ENCODE results near the gene DHPS.
"Not testable (repeated sequence)": the region's sequence is repeated elsewhere in the genome, so short reads cannot be mapped to it uniquely, and the experiment has no call there.

Gene DHPS

DNA sequence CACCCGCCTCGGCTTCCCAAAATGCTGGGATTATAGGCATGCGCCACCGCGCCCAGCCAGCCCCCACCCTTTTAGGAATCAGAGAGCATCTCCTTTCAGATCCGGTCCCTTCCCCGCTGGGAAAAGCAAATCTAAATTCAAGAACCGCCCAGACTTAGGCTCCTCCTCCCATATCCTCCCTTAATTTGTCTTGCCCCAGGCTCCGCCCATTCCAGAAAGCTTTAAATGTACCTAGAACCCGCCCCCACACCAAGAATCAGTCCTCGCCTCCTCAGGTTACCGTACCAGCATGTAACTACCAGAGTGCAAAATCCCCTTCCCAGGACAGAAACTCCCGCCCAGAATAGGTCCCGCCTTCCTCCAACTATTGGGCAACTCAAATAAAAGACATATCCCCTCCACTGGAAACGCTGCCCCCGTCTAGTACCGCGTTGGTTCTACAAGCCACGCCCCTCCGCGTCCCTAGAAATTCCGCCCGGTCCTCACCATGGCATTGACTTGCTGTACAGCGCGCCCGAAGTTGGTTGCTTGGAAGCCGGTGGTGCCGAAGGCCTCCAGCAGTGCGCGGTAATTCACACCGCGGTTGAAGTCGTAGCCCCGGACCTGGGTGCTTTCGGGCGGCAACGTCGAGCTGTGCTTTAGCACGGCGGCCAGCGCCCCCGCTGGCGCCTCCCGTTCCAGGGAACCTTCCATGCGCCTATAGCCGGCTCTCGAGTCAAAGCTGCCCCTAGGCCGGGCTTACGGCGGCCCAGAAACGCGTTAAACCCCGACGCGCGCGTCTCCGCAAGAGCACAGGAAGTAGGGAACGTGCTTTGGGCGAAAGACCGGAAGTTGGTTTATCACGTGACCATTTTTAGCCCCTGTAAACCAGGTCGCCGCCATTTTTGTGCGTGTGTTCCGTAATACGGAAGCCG lies at the start of gene DHPS:
Gene DHPS (minus strand): TSS at position 807 of the 914 bp plus-strand sequence. CDS start 114 bp downstream, at position 693.
- DNase-seq (ENCODE audit: low read depth in 3 of 3, low spot score in 1 of 3) = peak; percentile 74 to 81 (median 76)

DNA sequence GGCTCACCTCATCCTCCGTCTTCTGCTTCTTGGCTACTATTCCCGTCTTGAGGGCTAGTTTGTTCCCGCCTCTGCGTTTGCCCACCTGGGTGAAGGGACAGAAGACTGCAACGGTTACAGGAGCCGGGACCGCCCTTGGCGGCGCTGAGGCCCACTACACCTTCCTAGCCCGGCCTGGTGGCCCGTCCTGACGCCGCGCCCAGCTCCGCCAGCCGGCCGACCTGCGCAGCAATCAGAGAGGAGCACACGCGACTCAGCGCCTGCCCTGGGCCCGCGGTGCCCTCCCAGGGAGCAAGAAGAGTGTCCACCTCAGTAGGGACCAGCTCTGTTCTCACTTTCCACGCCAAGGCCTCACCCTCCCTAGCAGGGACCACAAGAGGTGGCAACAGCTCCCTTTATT lies 49.7 kb upstream of the DHPS start:
- no peak for DNase-seq (ENCODE audit: low read depth in 3 of 3, low spot score in 1 of 3)

DNA sequence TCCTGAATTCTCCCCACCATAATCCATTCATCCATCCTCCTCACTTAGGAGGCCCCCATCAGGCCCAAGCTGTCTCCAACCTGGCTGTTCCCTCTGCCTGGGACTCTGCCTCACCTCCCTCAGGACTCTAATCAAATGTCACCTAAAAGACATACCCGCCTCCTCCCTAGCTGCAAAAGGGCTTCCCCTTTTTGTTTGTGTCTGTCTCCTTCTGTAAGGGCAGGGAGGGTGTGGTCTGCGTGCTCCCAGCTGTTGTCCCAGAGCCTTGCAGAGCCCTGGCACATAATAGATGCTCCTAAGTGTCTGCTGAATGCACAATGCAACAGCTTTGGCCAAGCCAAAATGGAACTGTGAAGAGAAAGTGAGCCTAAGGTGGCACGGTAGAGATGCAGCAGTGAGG lies 48.4 kb upstream of the DHPS start:
- no peak for DNase-seq (ENCODE audit: low read depth in 3 of 3, low spot score in 1 of 3)

DNA sequence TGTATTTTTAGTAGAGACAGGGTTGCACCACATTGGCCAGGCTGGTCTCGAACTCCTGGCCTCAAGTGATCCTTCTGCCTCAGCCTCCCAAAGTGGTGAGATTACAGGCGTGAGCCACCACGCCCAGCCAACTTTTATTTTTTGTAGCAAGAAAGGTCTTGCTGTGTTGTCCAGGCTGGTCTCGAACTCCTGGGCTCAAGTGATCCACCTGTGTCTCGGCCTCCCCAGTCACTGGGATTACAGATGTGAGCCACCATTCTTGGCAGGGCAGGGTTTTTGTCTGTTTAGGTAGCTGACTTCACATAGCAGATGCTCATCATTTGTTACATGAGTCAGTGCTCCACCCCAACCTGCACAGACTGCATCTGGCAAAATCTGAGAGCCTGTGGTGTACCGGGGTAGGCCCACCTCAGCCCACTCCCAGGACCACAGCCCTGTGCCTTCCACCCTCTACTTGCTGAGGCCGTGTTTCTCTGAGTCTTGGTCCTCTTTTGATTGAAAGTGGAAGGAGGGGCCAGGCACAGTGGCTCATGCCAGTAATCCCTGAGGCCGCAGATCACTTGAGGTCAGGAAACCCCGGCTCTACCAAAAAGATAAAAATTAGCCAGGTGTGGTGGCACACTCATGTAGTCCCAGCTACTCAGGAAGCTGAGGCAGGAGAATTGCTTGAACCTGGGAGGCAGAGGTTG lies 46.2 kb upstream of the DHPS start:
- DNase-seq (ENCODE audit: low read depth in 3 of 3, low spot score in 1 of 3) = no peak

DNA sequence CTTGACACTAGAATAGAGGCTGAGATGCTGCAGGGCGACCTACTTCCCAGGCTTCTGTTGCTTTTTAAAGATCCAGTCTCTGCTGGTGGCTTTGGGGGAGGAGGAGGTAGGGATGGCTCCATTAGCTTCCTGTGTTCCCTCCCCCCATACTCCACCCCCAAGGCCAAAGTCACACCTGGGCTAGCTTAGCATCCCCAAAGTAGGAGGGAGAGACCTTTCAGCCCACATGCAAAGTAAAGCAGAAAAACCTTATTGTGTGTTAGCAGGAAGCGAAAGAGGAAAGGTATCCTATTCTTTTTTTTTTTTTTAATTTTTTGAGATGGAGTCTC lies 45.3 kb upstream of the DHPS start:
- DNase-seq (ENCODE audit: low read depth in 3 of 3, low spot score in 1 of 3) = no peak

DNA sequence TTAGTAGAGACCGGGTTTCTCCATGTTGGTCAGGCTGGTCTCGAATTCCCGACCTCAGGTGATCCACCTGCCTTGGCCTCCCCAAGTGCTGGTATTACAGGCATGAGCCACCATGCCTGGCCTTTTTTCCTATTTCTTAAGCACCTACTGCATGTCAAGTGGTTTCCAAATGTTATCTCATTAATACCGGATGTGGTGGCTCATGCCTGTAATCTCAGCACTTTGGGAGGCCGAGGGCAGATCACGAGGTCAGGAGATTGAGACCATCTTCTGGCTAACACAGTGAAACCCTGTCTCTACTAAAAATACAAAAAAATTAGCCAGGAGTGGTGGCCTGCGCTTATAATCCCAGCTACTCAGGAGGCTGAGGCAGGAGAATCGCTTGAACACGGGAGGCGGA lies 43.9 kb upstream of the DHPS start:
- DNase-seq (ENCODE audit: low read depth in 3 of 3, low spot score in 1 of 3) = not testable (repeated sequence)

DNA sequence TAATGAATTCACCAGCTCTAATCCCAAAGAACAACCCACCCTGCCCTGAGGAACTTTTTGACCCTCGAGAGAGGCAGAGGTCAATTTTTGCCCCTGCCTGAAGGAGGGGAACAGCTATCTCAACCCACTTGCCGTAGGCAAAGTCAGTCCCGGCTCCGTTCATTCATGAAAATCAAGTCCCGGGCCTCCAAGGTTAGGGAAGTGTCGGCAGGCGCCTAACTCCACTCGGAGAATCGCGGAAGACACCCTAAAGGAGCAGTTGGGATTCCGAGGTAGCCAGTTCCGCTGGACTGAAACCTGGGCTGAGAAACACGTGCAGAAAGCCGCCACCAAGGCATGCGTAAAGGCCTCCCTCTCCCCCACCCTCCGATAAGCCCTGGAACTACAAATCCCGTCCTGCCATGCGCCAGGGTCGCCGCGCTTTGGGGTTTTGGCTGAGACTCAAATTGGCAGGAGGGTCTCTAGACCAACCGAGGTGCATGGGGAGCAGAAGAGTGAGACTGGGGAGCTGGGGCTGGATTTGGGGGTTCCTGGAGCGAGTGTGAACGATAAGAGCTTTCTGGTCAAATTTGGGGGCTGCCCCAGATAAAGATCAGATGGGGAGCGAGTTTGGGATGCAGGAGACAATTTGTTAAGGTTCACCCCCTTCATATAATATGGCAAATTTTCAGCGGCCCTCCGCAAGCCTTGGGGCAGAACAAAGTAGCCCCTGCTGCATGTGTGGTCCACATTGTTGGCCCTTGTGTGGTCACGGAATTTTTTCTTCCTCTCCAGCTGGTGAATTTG lies 42.2 kb upstream of the DHPS start, which contains the start of gene TNPO2:
Gene TNPO2 (minus strand): TSS at position 292 of the 786 bp plus-strand sequence. CDS start 2,955 bp downstream, outside the sequence.
- DNase-seq (ENCODE audit: low read depth in 3 of 3, low spot score in 1 of 3) = peak in 2 of 3 donors; percentile 26 to 56

DNA sequence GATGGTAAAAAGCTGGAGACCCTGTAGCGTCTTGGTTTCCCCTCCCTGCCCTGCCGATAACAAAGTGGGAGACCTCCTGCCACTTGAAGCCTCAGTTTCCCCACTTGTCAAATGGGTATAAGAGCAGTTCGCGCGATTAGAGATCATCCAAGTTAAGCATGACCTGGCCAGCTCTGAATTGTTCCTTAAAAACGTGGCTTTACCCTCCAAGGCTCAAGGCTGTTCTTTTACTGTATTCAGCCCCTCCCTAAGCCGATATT lies 41.6 kb upstream of the DHPS start:
- DNase-seq (ENCODE audit: low read depth in 3 of 3, low spot score in 1 of 3) = no peak

DNA sequence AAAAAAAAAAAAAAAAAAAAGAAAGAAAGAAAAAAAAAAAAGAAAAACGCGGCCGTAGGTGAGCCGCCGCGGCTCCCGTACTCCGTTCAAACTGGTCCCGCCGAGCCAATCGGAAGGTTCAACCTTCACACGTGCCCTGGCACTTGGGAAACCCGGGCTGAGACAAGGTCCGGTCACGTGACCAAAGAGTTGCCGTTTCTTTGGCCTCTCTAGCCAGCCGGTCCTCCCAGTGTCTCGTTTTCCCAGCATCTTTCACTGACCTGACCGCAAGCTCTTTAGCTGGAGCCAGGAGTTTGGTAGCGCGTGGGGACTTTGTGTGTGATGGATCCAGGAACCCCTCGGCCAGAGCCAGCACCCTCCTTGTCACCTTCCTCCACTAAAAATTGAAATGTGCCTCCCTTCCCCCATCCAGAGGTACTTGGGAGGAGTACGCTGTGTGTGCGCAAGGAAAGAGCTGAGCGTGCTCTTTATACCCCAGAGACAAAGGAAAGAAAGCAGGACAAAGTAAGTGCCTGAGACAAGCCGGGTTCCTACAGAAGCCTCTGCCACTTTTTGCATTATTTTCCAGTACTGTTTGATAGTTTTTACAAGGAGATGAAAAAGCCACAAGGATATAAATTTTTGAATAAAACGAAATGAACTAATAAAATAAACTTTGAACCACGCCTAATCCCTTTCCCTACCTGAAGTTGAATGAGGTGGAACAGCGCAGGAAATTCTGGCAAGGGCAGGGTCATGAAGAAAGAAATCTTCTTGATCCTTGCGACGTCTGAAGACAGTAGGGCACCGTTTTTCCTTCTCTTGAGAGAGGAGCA lies 41.1 kb upstream of the DHPS start:
- DNase-seq (ENCODE audit: low read depth in 3 of 3, low spot score in 1 of 3) = peak; percentile 75 to 89 (median 83)

DNA sequence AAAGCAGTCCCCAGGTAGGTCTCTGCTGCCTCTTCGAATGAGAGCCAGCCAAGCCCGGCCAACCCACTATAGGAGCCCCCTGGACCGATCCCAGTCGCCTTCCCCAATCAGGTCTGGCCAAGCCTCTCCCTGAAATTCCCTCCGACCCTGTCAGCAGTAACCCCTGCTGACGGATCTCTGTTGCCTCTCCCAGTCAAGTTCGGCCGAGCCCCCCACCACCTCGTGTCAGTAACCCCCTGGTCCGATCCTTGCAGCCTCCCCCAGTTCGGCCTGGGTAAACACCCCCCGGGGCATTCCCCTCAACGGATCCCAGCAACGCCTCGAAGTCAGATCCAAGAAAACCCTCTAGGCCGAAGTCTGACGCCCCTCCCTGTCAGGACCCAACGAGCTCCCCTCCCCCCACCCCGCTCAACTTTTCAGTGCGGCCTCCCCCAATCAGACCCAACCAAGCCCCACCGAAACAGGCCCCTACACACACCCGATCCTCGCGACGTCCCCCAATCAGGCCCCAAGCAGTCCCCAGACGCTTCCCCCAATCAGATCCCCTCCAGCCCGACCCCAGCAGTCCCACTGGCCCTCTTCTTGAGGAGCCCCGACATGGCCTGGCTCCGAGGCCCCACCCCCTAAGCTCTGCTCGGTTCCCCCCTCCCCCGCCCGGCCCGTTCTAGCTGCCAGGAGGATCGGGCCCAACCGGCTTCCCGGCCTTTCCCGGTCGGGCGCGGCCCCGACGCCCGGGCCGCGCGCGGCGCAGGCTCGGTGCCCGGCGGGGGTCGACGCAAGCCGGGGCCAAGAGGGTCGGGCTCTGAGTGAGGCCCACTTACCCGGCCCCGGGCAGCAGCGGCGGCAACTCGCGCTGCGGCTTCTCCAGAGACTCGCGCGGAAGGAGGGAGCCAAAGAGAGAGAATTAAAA lies 40.2 kb upstream of the DHPS start:
- DNase-seq (ENCODE audit: low read depth in 3 of 3, low spot score in 1 of 3) = peak in 1 of 3 donors; percentile 25

DNA sequence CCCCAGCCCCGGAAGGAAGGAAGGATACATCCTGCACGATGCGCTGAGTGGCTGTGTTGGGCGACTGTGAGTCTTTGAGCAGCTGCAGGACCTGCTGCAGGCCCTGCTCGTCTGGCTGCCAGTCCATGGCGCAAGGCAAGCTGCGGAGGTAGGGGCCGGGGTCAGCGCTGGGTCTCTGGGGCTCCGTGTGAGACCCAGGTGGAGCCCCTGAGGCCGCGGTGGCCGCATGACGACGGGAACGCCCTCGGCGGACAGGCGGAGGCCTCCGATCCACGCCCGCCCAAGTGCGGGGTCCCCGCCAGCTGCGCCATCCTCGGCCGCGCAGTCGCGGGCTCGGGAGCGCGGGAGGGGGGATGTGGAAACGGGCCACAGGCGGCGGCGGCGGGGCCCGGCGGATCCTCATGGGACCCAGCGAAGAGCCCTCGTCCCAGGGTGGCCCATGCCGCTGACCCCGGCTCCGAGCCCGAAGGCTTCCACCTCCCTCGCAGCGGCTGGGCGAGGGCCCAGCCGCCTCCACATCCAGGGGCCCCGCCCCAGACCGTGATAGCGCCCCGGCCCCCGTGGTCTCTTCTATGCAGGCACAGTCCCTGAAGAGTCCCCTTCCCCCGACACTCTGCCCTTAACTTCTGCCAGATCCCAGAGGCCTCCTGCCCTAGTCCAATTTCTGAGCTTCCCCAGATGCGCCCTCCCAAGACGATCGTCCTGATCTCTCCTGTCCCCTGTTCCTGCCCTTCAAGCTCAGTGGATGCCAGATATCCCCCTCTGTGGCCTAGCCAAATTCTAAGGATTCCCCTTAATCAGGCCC lies 39.4 kb upstream of the DHPS start:
- no peak for DNase-seq (ENCODE audit: low read depth in 3 of 3, low spot score in 1 of 3)

DNA sequence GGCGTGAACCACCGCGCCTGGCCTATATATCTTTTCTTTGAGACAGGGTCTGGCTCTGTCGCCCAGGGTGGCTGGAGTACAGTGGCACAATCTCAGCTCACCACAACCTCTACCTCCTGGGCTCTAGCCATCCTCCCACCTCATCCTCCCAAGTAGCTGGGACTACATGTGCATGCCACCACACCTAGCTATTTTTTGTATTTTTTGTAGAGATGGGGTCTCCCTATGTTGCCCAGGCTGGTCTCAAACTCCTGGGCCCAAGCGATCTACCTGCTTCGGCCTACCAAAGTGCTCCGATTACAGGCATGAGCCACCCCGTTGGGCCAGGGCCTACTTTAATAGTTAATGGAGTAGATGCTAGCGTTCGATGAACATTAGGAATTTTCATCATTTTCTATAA lies 38.6 kb upstream of the DHPS start:
- no peak for DNase-seq (ENCODE audit: low read depth in 3 of 3, low spot score in 1 of 3)

DNA sequence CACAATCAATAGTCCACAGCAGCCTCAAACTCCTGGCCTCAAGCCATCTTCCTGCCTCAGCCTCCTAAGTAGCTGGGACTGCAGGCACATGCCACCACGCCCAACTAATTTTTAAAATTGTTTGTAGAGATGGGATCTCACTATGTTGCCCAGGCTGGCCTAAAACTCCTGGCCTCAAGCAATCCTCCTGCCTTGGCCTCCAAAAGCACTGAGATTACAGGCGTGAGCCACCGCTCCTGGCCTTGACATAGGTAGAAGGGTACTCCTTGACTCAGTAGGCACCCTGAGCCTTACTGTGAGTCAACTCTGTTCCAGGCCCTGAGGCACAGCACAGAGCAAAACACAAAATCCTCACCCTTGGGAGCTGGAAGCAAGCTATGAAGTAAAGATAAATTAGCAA lies 34.2 kb upstream of the DHPS start:
- DNase-seq (ENCODE audit: low read depth in 3 of 3, low spot score in 1 of 3) = no peak

DNA sequence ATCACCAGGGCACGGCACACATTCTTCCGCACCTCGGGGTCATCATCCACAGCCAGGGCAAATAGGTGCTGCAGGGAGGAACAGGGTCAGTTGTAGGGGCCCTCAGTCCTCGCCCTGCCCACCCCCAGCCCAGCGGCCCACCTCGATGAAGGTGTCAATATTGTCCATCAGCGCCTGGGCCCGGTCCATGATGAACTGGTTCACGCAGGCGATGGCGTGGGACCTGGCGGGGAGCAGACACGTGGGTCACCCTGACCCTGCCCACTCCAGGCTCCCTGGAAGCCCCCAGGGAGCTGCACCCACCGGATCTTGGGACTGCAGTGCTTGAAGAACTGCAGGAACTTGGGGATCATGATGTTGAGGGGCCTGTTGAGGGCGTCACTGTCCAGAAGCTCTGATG lies 33.4 kb upstream of the DHPS start:
- DNase-seq (ENCODE audit: low read depth in 3 of 3, low spot score in 1 of 3) = no peak

DNA sequence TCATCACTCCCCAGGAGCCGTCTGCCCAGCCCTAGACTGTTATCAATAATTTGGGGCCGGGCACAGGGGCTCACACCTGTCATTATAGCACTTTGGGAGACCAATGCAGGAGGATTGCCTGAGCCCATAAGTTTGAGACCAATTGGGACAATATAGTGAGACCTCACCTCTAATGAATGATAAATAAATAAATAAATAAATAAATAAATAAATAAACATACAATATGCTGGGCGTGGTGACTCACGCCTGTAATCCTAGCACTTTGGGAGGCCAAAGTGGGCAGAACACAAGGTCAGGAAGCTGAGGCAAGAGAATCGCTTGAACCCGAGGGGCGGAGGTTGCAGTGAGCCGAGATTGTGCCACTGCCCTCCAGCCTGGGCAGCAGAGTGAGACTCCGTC lies 31.6 kb upstream of the DHPS start:
- not testable (repeated sequence) for DNase-seq (ENCODE audit: low read depth in 3 of 3, low spot score in 1 of 3)

DNA sequence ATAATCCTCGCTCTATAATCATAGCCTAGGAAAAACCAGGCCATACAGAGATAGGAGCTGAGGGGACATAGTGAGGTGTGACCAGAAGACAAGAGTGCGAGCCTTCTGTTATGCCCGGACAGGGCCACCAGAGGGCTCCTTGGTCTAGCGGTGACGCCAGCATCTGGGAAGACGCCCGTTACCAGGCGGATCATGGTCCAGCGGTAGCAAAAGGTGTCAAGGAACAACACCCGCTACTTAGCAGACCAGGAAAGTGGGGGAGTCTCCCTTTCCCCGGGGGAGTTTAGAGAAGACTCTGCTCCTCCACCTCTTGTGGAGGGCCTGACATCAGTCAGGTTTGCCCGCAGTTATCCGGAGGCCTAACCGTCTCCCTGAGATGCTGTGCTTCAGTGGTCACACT lies 30.4 kb upstream of the DHPS start:
- DNase-seq (ENCODE audit: low read depth in 3 of 3, low spot score in 1 of 3) = not testable (repeated sequence)

DNA sequence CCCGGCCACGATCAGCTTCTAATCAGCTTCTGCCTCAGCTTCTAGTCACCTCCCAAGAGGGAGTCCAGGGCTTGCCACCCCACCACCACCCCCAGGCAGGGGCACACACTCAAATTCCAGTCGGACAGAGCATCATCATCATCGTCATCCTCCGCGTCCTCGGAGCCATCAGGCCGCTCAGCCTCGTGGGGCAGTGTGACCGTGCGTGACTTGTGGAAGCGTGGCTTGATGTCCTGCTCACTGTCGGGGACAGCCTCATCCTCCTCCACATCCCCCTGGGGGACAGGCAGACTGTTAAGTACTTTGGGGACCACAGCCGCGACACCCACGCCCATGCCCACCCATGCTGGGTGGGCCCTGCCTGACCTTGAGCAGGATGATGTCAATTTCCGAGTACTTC lies 29.5 kb upstream of the DHPS start:
- DNase-seq (ENCODE audit: low read depth in 3 of 3, low spot score in 1 of 3) = no peak

DNA sequence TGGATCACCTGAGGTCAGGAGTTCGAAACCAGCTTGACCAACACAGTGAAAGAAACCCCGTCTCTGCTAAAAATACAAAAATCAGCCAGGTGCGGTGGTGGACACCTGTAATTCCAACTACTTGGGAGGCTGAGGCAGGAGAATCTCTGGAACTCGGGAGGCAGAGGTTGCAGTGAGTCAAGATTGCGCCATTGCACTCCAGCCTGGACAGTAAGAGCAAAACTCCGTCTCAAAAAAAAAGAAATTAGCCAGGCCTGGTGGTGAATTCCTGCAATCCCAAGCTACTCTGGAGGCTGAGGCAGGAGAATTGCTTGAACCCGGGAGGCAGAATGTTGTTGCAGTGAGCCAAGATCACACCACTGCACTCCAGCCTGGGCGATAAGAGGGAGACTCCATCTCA lies 27.0 kb upstream of the DHPS start:
- no peak for DNase-seq (ENCODE audit: low read depth in 3 of 3, low spot score in 1 of 3)

DNA sequence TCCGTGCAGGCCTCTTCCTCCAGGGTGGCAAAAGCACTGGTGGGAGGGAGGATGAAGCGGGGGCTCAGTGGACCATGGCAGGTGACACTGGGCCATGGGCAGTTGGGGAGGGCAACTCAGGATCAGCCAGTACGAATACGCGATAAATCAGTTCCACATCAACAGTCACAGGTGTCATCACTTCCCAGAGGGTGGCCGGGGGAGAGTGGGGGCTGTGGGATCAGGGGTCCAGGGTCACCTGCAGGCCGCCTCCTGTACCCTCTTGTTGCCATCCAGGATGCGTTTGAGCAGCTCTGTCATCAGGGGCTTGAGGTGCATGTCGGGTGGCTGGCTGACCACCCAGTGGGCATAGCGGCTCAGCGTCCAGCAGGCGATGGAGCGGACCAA lies 24.6 kb upstream of the DHPS start:
- no peak for DNase-seq (ENCODE audit: low read depth in 3 of 3, low spot score in 1 of 3)
